GM19328 (cell line): ENCODE results near the gene DCAF5.

Experiments
- ATAC-seq: cut with Tn5 transposase; IDR thresholded peaks from one replicate; pipeline ENCODE4 v1.9.1; 2021; ENCODE audit warnings: mild to moderate bottlenecking, moderate library complexity; ENCODE audit not compliant: unreplicated experiment

The DCAF5 gene

GRCh38 chr14:69008421-69008884 is 144.5 kb downstream of the DCAF5 start:
- ATAC-seq, result no peak

GRCh38 chr14:69006346-69006745 is 146.6 kb downstream of the DCAF5 start:
- no peak for ATAC-seq

GRCh38 chr14:69005432-69006148 is 147.3 kb downstream of the DCAF5 start:
- ATAC-seq, result no peak

- no peak for ATAC-seq
Measured at GRCh38 chr14:69004731-69005431, 148.0 kb downstream of the DCAF5 start.

GRCh38 chr14:69003626-69004025 is 149.3 kb downstream of the DCAF5 start:
- ATAC-seq, result no peak

- ATAC-seq, result no peak
Measured at GRCh38 chr14:69002069-69002468, 150.8 kb downstream of the DCAF5 start.

- no peak for ATAC-seq
Measured at GRCh38 chr14:69001375-69001774, 151.5 kb downstream of the DCAF5 start.
